ENCODE data around the gene AMN1.

The AMN1 gene

DNA sequence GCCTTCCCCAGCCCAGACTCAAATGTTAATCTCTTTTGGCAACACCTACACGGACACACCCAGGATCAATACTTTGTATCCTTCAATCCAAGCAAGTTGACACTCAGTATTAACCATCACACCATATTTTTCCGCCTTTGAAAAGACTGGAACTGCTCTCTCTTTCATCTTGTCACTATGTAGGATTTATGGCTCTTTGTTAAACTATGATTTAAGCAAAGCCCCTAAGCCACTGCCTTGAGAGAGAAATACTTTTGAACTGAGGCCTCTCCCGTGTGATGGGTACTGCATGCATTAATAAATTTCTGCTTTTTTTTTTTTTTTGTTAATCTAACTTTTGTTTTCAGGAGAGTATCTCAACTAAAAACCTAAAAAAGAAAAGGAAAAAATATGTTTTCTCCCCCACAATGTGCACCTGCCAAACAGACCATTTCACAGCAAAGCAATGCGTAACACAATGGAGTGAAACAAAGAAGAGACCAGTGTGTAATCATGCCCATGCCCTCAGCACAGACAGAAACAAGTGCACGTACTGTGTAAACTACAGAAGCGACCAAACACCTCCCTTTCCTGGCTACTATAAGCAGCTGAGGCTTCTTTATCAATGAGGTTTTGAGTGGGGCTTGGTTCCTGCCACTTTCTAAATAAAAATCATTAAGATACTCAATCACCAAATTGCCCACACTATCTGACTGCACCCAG is 97.6 kb downstream of the AMN1 start:
- no peak for DNase-seq (ENCODE audit: low read depth)

DNA sequence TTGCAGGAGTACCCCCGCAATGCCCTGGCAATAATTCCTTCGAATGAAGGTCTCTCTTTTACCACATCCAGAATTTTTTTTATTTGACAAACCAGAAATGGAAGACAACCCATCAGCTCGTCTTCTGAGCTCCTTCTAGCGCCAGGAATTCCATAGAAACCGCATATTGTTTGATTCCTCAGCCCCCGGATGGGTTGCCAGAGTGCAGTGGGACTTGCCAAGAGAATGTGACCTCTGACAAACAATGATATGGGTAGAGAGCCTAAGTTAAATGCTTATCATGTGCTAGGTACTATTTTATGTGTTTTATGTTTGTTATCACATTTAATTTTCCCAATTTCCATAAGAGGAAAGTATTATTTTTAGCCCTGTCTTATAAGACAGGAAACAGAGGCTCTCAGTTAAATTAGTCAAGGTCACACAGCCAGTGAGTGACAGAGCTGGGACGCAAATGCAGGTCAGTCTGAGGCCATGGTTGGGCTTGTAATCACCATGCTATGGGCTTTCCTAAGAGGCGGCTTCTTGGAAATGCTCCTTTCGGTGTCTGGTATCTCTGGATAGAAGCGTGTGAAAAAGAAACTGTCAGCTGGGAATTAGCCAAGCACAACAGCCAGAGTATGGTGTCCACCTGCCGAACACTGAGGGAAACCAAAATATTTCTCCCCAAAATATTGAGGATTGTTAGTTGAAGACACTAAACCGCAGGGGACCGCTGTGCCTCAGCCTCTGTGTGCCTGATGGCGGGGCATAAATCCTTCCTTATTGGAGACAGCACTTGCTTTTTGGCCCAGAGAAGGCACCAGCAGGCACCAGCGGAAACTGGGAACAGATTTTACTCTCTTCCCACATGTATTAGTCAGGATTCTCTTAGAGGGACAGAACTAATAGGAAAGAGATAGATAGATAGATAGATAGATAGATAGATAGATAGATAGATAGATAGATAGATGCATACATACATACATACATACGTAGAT is 98.8 kb downstream of the AMN1 start:
- DNase-seq (ENCODE audit: low read depth) = no peak

DNA sequence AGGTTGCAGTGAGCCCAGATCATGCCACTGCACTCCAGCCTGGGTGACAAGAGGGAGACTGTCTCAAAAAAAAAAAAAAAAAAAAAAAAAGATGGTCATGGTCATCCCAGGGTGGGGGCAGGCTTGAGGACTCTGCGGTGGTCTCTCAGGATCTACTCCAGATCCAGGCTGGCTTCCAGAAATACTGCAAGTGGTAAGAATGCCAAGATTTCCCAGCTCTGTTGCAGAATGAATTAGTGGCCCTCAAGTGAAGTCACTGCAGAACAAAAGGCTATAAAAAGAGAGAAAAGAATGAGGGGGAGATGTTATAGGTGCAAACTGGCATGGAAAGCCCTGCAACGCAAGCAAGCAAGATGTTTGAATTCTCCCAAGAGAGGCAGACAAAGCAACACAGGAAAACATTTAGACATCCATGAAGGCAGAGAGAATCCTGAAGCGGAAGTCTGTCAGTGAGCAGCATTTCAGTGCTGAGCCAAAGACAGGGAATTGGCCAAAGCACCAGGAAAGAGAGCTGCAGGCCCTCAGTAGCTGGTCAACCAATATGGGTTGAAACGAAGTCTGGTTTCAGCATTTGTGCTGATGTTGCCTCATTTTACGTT is 101.3 kb downstream of the AMN1 start:
- DNase-seq (ENCODE audit: low read depth) = no peak

DNA sequence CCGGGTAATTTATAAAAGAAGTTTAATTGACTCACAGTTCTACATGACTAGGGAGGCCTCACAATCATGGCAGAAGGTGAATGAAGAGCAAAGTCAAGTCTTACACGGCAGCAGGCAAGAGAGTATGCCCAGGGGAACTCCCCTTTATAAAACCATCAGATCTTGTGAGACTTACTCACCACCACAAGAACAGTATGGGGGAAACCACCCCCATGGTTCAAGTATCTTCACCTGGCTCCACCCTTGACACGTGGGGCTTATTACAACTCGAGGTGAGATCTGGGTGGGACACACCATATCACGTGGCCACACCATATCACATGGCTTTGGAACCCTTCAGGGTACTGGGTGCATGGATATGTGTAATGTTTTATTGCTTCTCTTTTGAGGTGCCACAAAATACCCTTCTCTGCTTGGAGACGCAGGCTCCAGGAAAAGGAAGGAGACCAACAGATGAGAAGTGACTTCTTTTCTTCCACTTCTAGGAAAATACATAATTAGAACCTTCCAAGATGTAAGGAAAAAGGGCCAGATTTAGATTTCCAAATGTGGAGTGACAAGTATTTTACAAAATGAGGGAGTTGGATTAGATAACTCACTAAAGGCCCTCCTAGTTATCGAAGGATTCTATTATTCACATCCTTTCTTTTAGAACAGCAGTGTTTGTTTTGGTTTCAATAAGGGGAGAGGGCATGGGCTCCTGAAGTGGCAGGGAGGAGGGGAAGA is 102.4 kb downstream of the AMN1 start:
- no peak for DNase-seq (ENCODE audit: low read depth)

DNA sequence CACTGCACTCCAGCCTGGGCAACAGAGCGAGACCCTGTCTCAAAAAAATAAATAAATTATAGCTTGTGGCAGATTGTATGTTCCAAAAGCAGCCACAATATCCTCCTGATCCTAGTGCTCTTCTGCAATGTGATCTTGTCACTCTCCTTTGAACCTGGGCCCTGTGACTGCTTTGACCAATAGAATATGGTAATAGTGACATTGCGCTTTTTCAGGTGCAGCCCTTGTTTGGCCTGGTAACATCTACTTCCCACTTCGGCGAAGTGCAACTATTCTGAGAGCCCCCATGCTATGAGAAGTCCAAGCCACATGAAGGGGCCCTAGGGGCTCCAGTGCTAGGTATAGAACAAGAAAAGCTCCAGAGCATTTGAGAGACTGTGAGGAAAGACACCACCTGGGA is 106.8 kb downstream of the AMN1 start:
- DNase-seq (ENCODE audit: low read depth) = no peak
